Heart right ventricle (tissue), 16 donors: ENCODE data around the gene PHF1. TPM values are rescaled to one million over a fixed set of nuclear protein-coding genes. Genes with fewer than 3 reads are reported as not detected.

Experiments used
- ATAC-seq, 8 donors: fragments of 200-7000 bp; cut with Tn5 transposase; one replicate each; pipeline ENCODE4 v1.9.1; 2020; ENCODE audit warnings: mild to moderate bottlenecking in 8 of 8, moderate library complexity in 8 of 8, moderate number of reproducible peaks in 1 of 8
- DNase-seq, 2 donors: peaks; one replicate each; pipeline ENCODE4 v3.0.0-alpha.2; 2020
- H3K27ac ChIP-seq, 10 donors: fragments of 200-600 bp; sonication (generic) in 2 of 10; one replicate each; pipeline versions ENCODE4 v1.5.0 to v1.8.0; 2020 to 2022; ENCODE audit warnings: mild to moderate bottlenecking in 3 of 10
- H3K27me3 ChIP-seq, 7 donors: fragments of 200-600 bp; one replicate each; pipeline ENCODE4 v1.8.0; 2021 to 2022; ENCODE audit warnings: mild to moderate bottlenecking in 2 of 7
- H3K36me3 ChIP-seq, 9 donors: fragments of 200-600 bp; sonication (generic) in 1 of 9; one replicate each; pipeline versions ENCODE4 v1.5.0 to v1.8.0; 2020 to 2022; ENCODE audit warnings: mild to moderate bottlenecking in 2 of 9
- H3K4me1 ChIP-seq, 9 donors: fragments of 200-600 bp; sonication (generic) in 1 of 9; one replicate each; pipeline versions ENCODE4 v1.5.0 to v1.8.0; 2020 to 2022; ENCODE audit warnings: mild to moderate bottlenecking in 4 of 9
- H3K4me3 ChIP-seq, 10 donors: fragments of 200-600 bp; sonication (generic) in 2 of 10; one replicate each; pipeline versions ENCODE4 v1.5.0 to v1.8.0; 2020 to 2022; ENCODE audit warnings: mild to moderate bottlenecking in 7 of 10, moderate library complexity in 2 of 10
- H3K9me3 ChIP-seq, 11 donors: fragments of 200-600 bp in 10 of 11; sonication (generic) in 2 of 11; one replicate each; pipeline versions ENCODE4 v1.5.0 to v1.8.0; 2013 to 2022; ENCODE audit warnings: mild to moderate bottlenecking in 2 of 11, control low read depth in 1 of 11, moderate library complexity in 1 of 11
- CTCF ChIP-seq, 9 donors: fragments of 200-600 bp; sonication (generic) in 2 of 9; IDR thresholded peaks; one replicate each; pipeline versions ENCODE4 v1.5.0 to v1.8.0; 2021 to 2022; ENCODE audit warnings: antibody characterized with exemption in 9 of 9, mild to moderate bottlenecking in 5 of 9, moderate library complexity in 1 of 9
- WGBS, 2 donors: extraction: QIAGEN DNeasy Blood & Tissue Kit; methylation state at CpG; one replicate each; pipeline ENCODE4 v1.1.7; 2013; ENCODE audit warnings: inconsistent platforms in 1 of 2; 5-methylcytosine and 5-hydroxymethylcytosine counted together
- intact Hi-C, 10 donors: fragments of 100-400 bp; cut with DNase I; formaldehyde crosslinking; loops; one replicate each; pipeline versions ENCODE4 v1.11.1 to v1.14.2; 2022
- polyA plus RNA-seq, 2 donors: library from polyadenylated mRNA; stranded (reverse); fragments of 200-250 nt; gene quantifications; one replicate each; pipeline ENCODE4 v1.2.3, GENCODE V29; 2013
- total RNA-seq, 10 donors: library from RNA; stranded (reverse); fragmentation: NEBNext Ultra II Directional in 3 of 10; extraction: Animal tissue kit (Norgen Biotek cat#: 25700) in 3 of 10; gene quantifications; one replicate each; pipeline versions ENCODE4 v1.2.1 to v1.2.4, GENCODE V29; 2021 to 2023
- donor health status: Arrhythmogenic right ventricular cardiomyopathy.
- donor health status: ischemic (EF 13 %, LVEDD 7.1; RV severe dilation, severe dysfunction).
- donor health status: healthy with polysubstance abuse.
- donor health status: DM: no; HTN: yes; CAD: no.
- donor health status: DM: no; HTN: no; CAD: no.
- donor health status: ischemic (EF 25% LVEDD 6.9; RV normal size, moderate dysfunction).
- donor health status: ischemic (EF 25% LVEDD 5.7; RV mildly dilated, moderate dysfunction).
- donor health status: healthy.
- donor health status: DM: yes; HTN: yes; CAD: no.
- donor health status: Ischemic cardiomyopathy.
- donor health status: ischemic (EF 35%, LVEDD 5.7; RV mildly dilated, moderate dysfunction).
- donor health status: nonischemic (EF 11% LVEDD 7.7; RV severe dilation, severe dysfunction).
- donor health status: DM: yes; HTN: yes; CAD: no.
- donor health status: PGD.
- donor health status: ischemic (EF 29% LVEDD 5.4; RV normal size, mild dysfunction).
- donor health status: nonischemic (EF 23%, LVEDD 6.1; RV moderate dilation, normal function).

Gene PHF1
- total and polyA plus RNA-seq, 12 donors: 36.2 to 125 (median 51.0) TPM

- DNase-seq (no peak), ATAC-seq (peak in 1 of 8 donors; percentile 4)
- TF ChIP-seq CTCF (IDR thresholded peaks at IDR 0.05): no peak
- intact Hi-C loops: no loop called here
- Histone ChIP-seq H3K36me3 (peaks cover 0 to 89% (median 6%) of the 10 kb centered on the region in 9 donors), H3K27me3 (no peaks in the 10 kb centered on the region), H3K4me3 (no peak overlapping the region), H3K9me3 (no peaks in the 10 kb centered on the region), H3K27ac (no peak overlapping the region), H3K4me1 (peaks cover 0 to 20% (median 0%) of the 10 kb centered on the region in 9 donors)
- WGBS, 2 donors: 95 to 96% methylated on average over 17 of the region's 17 CpGs
Observed at GRCh38 chr6:33443025-33443424, 32.2 kb downstream of the PHF1 start.

GRCh38 chr6:33443619-33444504 is 33.0 kb downstream of the PHF1 start:
- no peak for DNase-seq
- ATAC-seq: no peak
- peaks cover 0 to 20% (median 0%) of the 10 kb centered on the region in 9 donors for H3K4me1 ChIP-seq
- no peak overlapping the region for H3K27ac ChIP-seq
- H3K4me3 ChIP-seq: no peak overlapping the region
- H3K27me3 ChIP-seq: no peaks in the 10 kb centered on the region
- WGBS, 2 donors: 87 to 88% methylated on average over 18 of the region's 18 CpGs
- H3K36me3 ChIP-seq: peaks cover 0 to 89% (median 6%) of the 10 kb centered on the region in 9 donors
- TF ChIP-seq CTCF (IDR thresholded peaks at IDR 0.05): no peak
- intact Hi-C loops: no loop called here
- no peaks in the 10 kb centered on the region for H3K9me3 ChIP-seq

DNA sequence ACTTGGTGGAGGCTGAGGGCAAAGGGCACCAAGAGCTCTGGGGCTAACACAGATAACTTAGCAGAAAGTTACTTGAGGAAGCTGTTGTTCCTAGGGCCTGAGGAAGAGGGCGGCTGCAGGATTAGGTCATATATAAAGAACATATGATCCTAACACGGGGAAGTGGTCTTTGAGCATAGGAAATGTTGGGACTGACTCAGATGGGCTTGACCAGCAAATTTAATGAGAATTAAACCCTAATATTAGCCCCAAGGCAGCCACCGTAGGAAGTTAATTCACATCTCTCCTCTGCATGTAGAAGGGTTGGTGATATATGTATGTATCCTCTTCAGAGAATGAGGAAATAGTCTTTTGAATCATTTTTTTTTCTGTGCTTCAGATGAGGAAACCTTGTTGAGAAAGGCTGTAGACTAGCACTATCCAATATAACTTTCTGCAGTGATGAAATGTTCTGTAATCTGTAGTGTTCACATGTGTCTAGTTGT is 34.3 kb downstream of the PHF1 start:
- Histone ChIP-seq H3K4me3 (no peak overlapping the region), H3K4me1 (peaks cover 0 to 30% (median 0%) of the 10 kb centered on the region in 9 donors), H3K9me3 (no peaks in the 10 kb centered on the region), H3K36me3 (peaks cover 0 to 88% (median 6%) of the 10 kb centered on the region in 9 donors), H3K27me3 (no peaks in the 10 kb centered on the region), H3K27ac (peak overlapping the region in 1 of 10 donors; percentile 58)
- intact Hi-C loops: no loop called here
- WGBS, 2 donors: 68 to 82% methylated on average over 3 of the region's 3 CpGs
- TF ChIP-seq CTCF (IDR thresholded peaks at IDR 0.05): no peak
- ATAC-seq (no peak), DNase-seq (no peak)

- peak overlapping the region in 1 of 10 donors; percentile 58 for H3K27ac ChIP-seq
- whole genome bisulfite sequencing, 2 donors: 92 to 94% methylated on average over 10 of the region's 10 CpGs
- ATAC-seq (no peak), DNase-seq (no peak)
- H3K9me3 ChIP-seq: no peaks in the 10 kb centered on the region
- peaks cover 0 to 42% (median 0%) of the 10 kb centered on the region in 9 donors for H3K4me1 ChIP-seq
- peaks cover 0 to 79% (median 6%) of the 10 kb centered on the region in 9 donors for H3K36me3 ChIP-seq
- no peak for TF ChIP-seq CTCF (IDR thresholded peaks at IDR 0.05)
- H3K4me3 ChIP-seq: no peak overlapping the region
- H3K27me3 ChIP-seq: no peaks in the 10 kb centered on the region
- intact Hi-C loops: no loop called here
Observed at GRCh38 chr6:33446356-33446755, 35.5 kb downstream of the PHF1 start.
